Endothelial cell of umbilical vein (primary cell): Measurements from ENCODE around the gene PERM1. TPM values are rescaled to one million over a fixed set of nuclear protein-coding genes. Genes with fewer than 3 reads are reported as not detected.

Source experiments
- BruUV-seq: library from RNA; stranded (reverse); fragments of 400-500 nt; replicated peaks from 2 replicates; lab custom pipeline; 2021; lab: Mats Ljungman, UMichigan
- CTCF ChIA-PET: fragments of 300-600, 350-600 bp; sonication (Branson Sonifier 250); formaldehyde crosslinking; loops from one replicate; lab custom pipeline; 2021; ENCODE audit warnings: antibody characterized with exemption, inconsistent platforms; lab: Charles Lee
- POLR2A ChIA-PET: fragments of 300-600, 350-600 bp; sonication (Branson Sonifier 250); formaldehyde crosslinking; loops from one replicate; lab custom pipeline; 2021; ENCODE audit warnings: antibody characterized with exemption, inconsistent platforms; lab: Charles Lee
- DNase-seq: peaks from one replicate; pipeline ENCODE4 v3.0.0-alpha.2; 2011; ENCODE audit warnings: low read depth, low spot score
- FAIRE-seq: peaks from 2 replicates; lab custom pipeline; 2011; peaks lifted over from hg19 to GRCh38; lab: Jason Lieb, UNC
- H2AFZ ChIP-seq: 2 replicates; pipeline ENCODE4 v1.6.0; 2012; ENCODE audit warnings: low read depth, low read length, control low read depth, inconsistent platforms
- H3K27ac ChIP-seq: 2 replicates; pipeline ENCODE4 v1.5.1; 2011; ENCODE audit warnings: low read depth, mild to moderate bottlenecking, control low read depth, low read length, moderate library complexity; ENCODE audit not compliant: insufficient read depth
- H3K27me3 ChIP-seq, 2 experiments: 2 replicates each; pipeline versions ENCODE4 v1.6.0 to v1.6.1; 2011; ENCODE audit warnings: low read length in 2 of 2, mixed read lengths in 1 of 2; ENCODE audit not compliant: control insufficient read depth in 2 of 2, insufficient read depth in 2 of 2
- H3K36me3 ChIP-seq, 2 experiments: 2 replicates in 1 of 2; 3 replicates in 1 of 2; pipeline ENCODE4 v1.5.1; 2011; ENCODE audit warnings: low read length in 2 of 2, mild to moderate bottlenecking in 1 of 2, moderate library complexity in 1 of 2; ENCODE audit not compliant: control insufficient read depth in 2 of 2, insufficient read depth in 2 of 2; ENCODE audit errors: extremely low read depth in 1 of 2
- H3K4me1 ChIP-seq: 3 replicates; pipeline ENCODE4 v1.5.1; 2011; ENCODE audit warnings: mild to moderate bottlenecking, low read length; ENCODE audit not compliant: control insufficient read depth, insufficient read depth; ENCODE audit errors: extremely low read depth
- H3K4me2 ChIP-seq: 2 replicates; pipeline ENCODE4 v1.6.1; 2011; ENCODE audit warnings: low read length, control low read depth, mixed read lengths; ENCODE audit not compliant: insufficient read depth
- H3K4me3 ChIP-seq, 3 experiments: fragments of 200-600 bp in 1 of 3; sonication (generic), shearing (Covaris generic) in 1 of 3; replicated peaks in 1 of 3; 2 replicates each; pipeline ENCODE4 v1.5.1; 2011 to 2016; ENCODE audit warnings: control low read depth in 3 of 3, low read length in 3 of 3, mild to moderate bottlenecking in 2 of 3, inconsistent platforms in 1 of 3, low read depth in 1 of 3, moderate library complexity in 1 of 3; ENCODE audit not compliant: insufficient read depth in 1 of 3
- H3K79me2 ChIP-seq: 2 replicates; pipeline ENCODE4 v1.6.0; 2012; ENCODE audit warnings: low read length, inconsistent platforms; ENCODE audit not compliant: control insufficient read depth, insufficient read depth
- H3K9ac ChIP-seq: replicated peaks from 2 replicates; pipeline ENCODE3; 2011; ENCODE audit warnings: low read length, control low read depth; ENCODE audit not compliant: insufficient read depth; ENCODE audit errors: extremely low read depth
- H3K9me1 ChIP-seq: replicated peaks from 3 replicates; pipeline ENCODE4 v1.6.0; 2011; ENCODE audit warnings: mild to moderate bottlenecking, low read length; ENCODE audit not compliant: control insufficient read depth, insufficient read depth; ENCODE audit errors: extremely low read depth
- H3K9me3 ChIP-seq: replicated peaks from 2 replicates; pipeline ENCODE4 v1.5.1; 2012; ENCODE audit warnings: low read length, inconsistent platforms; ENCODE audit not compliant: control insufficient read depth, insufficient read depth
- H4K20me1 ChIP-seq: replicated peaks from 2 replicates; pipeline ENCODE3; 2011; ENCODE audit warnings: mild to moderate bottlenecking, low read length; ENCODE audit not compliant: control insufficient read depth, insufficient read depth; ENCODE audit errors: extremely low read depth
- CTCF ChIP-seq, 2 donors: IDR thresholded peaks; 1 replicate in 1 of 2; 2 replicates in 1 of 2; pipeline ENCODE4 v1.5.1; 2011; ENCODE audit warnings: low read length in 2 of 2, mild to moderate bottlenecking in 2 of 2, moderate library complexity in 2 of 2, control low read depth in 1 of 2, inconsistent platforms in 1 of 2, low read depth in 1 of 2; ENCODE audit not compliant: insufficient read depth in 1 of 2; ENCODE audit errors: extremely low read depth in 1 of 2
- EZH2 ChIP-seq: IDR thresholded peaks from 2 replicates; pipeline ENCODE4 v1.6.1; 2012; ENCODE audit warnings: borderline replicate concordance, low read depth, mild to moderate bottlenecking, moderate library complexity, low read length, inconsistent platforms; ENCODE audit not compliant: severe bottlenecking
- FOS ChIP-seq: IDR thresholded peaks from 2 replicates; pipeline ENCODE4 v1.6.1; 2011; ENCODE audit warnings: mild to moderate bottlenecking, low read length, moderate library complexity, borderline replicate concordance; ENCODE audit not compliant: insufficient read depth
- GATA2 ChIP-seq: IDR thresholded peaks from 2 replicates; pipeline ENCODE4 v1.7.0; 2011; ENCODE audit warnings: low read depth, mild to moderate bottlenecking, moderate library complexity, mixed read lengths, low read length; ENCODE audit not compliant: insufficient read length, insufficient read depth
- JUN ChIP-seq: IDR thresholded peaks from 2 replicates; pipeline ENCODE4 v1.6.1; 2011; ENCODE audit warnings: borderline replicate concordance, low read depth; ENCODE audit not compliant: insufficient read length, insufficient read depth
- MAX ChIP-seq: IDR thresholded peaks from 2 replicates; pipeline ENCODE4 v1.6.1; 2011; ENCODE audit not compliant: insufficient read depth, insufficient read length
- MYC ChIP-seq: IDR thresholded peaks from one replicate; pipeline ENCODE4 v1.6.1; 2011; ENCODE audit warnings: mild to moderate bottlenecking, low read depth, low read length
- POLR2A ChIP-seq: IDR thresholded peaks from 2 replicates; pipeline ENCODE4 v1.6.1; 2012; ENCODE audit warnings: low read depth, mild to moderate bottlenecking, control low read depth, low read length
- POLR2AphosphoS5 ChIP-seq: IDR thresholded peaks from 2 replicates; pipeline ENCODE4 v1.6.1; 2012; ENCODE audit warnings: low read depth, mild to moderate bottlenecking, control low read depth, low read length, moderate library complexity; ENCODE audit not compliant: insufficient read depth
- dilution Hi-C: fragments of 300-500 bp; cut with MboI; formaldehyde crosslinking; loops from one replicate; pipeline ENCODE4 v1.15.0; 2019; ENCODE audit warnings: low sequenced_read_pairs; ENCODE audit not compliant: extremely low pct_ligation_motif_present
- intact Hi-C: fragments of 100-400 bp; cut with micrococcal nuclease; formaldehyde crosslinking; loops from one replicate; pipeline ENCODE4 v1.10.0; 2022
- polyA plus RNA-seq, 4 experiments: library from polyadenylated mRNA; depleted of rRNA in 3 of 4; stranded (reverse) in 3 of 4; unstranded in 1 of 4; fragments of >200 nt; gene quantifications; 2 replicates each; pipeline versions ENCODE4 v1.2.1 to v1.2.3, GENCODE V29; 2011 to 2012; ENCODE audit warnings: missing spikeins in 1 of 4
- total RNA-seq: library from RNA; stranded (reverse); gene quantifications from 2 replicates; pipeline ENCODE4 v1.2.3, GENCODE V29; 2021

The PERM1 gene
- total and polyA plus RNA-seq, 2 donors (not counting 3 experiments of a cell fraction or from before 2014, with no cell fraction given): not detected

- H3K9me1 ChIP-seq: no peaks in the 10 kb centered on the region
- no TSS peak for BruUV-seq
- TF ChIP-seq POLR2A (no peak), GATA2 (no peak), EZH2 (no peak), FOS (no peak), MAX (no peak)
- peaks cover 2% of the 10 kb centered on the region in 2 experiments for H3K27me3 ChIP-seq
- DNase-seq (no peak), FAIRE-seq (peak; percentile 57)
- H2AFZ ChIP-seq: no peak overlapping the region
- H3K79me2 ChIP-seq: no peaks in the 10 kb centered on the region
- H3K9me3 ChIP-seq: no peaks in the 10 kb centered on the region
- ChIA-PET CTCF (interaction anchor here (1.8 kb wide), 1 partner anchor 18 kb away, joined by 13 read pairs; the partner anchor contains the start of gene PERM1), POLR2A (no interaction called here)
- peaks cover 11% of the 10 kb centered on the region for H3K4me1 ChIP-seq
- H3K9ac ChIP-seq: no peak overlapping the region
- intact Hi-C loops (no loop called here), dilution Hi-C loops (no loop called here)
- H3K36me3 ChIP-seq: peaks cover 0 to 2% of the 10 kb centered on the region in 2 experiments
- peak overlapping the region; percentile 80 for H3K4me2 ChIP-seq
- H4K20me1 ChIP-seq: no peaks in the 10 kb centered on the region
- no peak overlapping the region for H3K4me3 ChIP-seq
- H3K27ac ChIP-seq: peak overlapping the region; percentile 47
These were observed 16.3 kb downstream of the PERM1 start for GRCh38 chr1:965526-966134.

GRCh38 chr1:964691-965525, 17.0 kb downstream of the PERM1 start:
- dilution Hi-C loops (no loop called here), intact Hi-C loops (no loop called here)
- no peaks in the 10 kb centered on the region for H3K9me3 ChIP-seq
- H3K27me3 ChIP-seq: peaks cover 0 to 2% of the 10 kb centered on the region in 2 experiments
- peaks cover 11% of the 10 kb centered on the region for H3K4me1 ChIP-seq
- FAIRE-seq: no peak
- H3K9me1 ChIP-seq: no peaks in the 10 kb centered on the region
- ChIA-PET POLR2A (no interaction called here), CTCF (no interaction called here)
- H3K79me2 ChIP-seq: no peaks in the 10 kb centered on the region
- peaks cover 0 to 2% of the 10 kb centered on the region in 2 experiments for H3K36me3 ChIP-seq
- BruUV-seq: no TSS peak
- no peak for TF ChIP-seq POLR2A
- no peak for TF ChIP-seq CTCF (IDR thresholded peaks at IDR 0.05; ENCODE audit: extremely low read depth in 1 of 2, insufficient read depth in 1 of 2, low read depth in 1 of 2, low read length in 2 of 2)
- no peak for TF ChIP-seq JUN
- no peak for TF ChIP-seq MYC
- no peak for TF ChIP-seq GATA2
- TF ChIP-seq MAX: no peak
- TF ChIP-seq FOS: no peak
- TF ChIP-seq EZH2: no peak
- TF ChIP-seq POLR2AphosphoS5: no peak
- H3K4me2 ChIP-seq: no peak overlapping the region
- no peak overlapping the region for H3K9ac ChIP-seq
- DNase-seq: no peak
- no peak overlapping the region for H3K4me3 ChIP-seq
- H2AFZ ChIP-seq: no peak overlapping the region
- no peak overlapping the region for H3K27ac ChIP-seq
- H4K20me1 ChIP-seq: no peaks in the 10 kb centered on the region
